GM12865 (cell line): ENCODE results near the gene RBM42.
"Not testable (repeated sequence)": the region's sequence is repeated elsewhere in the genome, so short reads cannot be mapped to it uniquely, and the experiment has no call there.

Source experiments
- DNase-seq: peaks from one replicate; pipeline ENCODE4 v3.0.0; 2010; ENCODE audit warnings: low read depth
- H3K4me3 ChIP-seq: 2 replicates; pipeline ENCODE4 v1.5.1; 2011; ENCODE audit warnings: mild to moderate bottlenecking, low read depth, low read length, control low read depth
- TF ChIP-seq, protein P1 (sequence below): IDR thresholded peaks from 2 replicates; pipeline ENCODE4 v1.5.1; 2011; ENCODE audit warnings: low read length, control low read depth, low read depth, inconsistent platforms; ENCODE audit not compliant: insufficient read depth; ENCODE audit errors: missing control alignments

RBM42 gene

DNA sequence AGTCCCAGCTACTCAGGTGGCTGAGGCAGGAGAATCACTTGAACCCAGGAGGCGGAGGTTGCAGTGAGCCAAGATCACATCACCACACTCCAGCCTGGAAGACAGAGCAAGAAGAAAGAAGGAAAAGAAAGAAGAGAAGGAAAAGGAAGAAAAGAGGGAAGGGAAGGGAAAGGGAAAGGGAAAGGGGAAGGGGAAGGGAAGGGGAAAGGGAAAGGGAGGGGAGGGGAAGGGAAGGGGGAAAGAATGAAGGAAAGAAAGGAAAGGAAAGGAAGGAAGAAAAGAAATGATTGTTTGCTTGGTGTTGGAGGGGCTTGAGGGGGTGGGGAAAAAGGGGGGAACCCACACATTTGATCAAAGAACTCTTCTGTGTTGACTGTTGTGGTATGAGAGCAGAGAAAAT lies 32.9 kb upstream of the RBM42 start:
- TF ChIP-seq, protein P1, sequence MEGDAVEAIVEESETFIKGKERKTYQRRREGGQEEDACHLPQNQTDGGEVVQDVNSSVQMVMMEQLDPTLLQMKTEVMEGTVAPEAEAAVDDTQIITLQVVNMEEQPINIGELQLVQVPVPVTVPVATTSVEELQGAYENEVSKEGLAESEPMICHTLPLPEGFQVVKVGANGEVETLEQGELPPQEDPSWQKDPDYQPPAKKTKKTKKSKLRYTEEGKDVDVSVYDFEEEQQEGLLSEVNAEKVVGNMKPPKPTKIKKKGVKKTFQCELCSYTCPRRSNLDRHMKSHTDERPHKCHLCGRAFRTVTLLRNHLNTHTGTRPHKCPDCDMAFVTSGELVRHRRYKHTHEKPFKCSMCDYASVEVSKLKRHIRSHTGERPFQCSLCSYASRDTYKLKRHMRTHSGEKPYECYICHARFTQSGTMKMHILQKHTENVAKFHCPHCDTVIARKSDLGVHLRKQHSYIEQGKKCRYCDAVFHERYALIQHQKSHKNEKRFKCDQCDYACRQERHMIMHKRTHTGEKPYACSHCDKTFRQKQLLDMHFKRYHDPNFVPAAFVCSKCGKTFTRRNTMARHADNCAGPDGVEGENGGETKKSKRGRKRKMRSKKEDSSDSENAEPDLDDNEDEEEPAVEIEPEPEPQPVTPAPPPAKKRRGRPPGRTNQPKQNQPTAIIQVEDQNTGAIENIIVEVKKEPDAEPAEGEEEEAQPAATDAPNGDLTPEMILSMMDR, result no peak
- DNase-seq, result no peak
- H3K4me3 ChIP-seq, result no peak overlapping the region

DNA sequence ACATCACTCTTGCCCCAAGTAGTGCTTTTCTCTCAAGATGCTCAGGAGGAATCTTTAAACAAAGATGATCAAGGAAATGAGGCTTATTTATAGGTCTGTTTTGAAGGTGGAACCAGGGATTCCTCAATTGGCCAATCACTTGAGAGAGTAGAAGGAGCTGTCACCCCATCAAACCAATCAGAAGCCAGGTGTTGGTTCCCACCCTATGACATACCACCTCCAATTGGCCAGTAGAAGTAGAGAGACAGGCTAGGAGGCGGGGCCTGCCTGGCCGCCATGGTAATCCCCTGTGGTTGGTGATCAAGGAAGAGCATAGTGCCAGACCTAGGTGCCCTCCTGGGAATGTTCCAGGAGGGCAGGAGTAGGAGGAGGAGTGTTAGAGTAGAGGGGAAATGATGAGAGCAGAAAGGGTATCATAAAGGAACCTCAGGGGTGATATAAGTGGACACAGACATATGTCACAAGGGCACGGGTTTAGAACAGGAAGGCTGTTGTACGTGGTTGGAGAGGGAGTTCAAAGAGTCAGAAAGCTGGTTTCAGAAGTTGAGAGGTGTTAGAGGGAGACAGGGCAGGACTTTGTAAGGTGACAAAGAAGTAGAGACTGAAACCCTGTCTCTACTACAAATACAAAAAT lies 32.4 kb upstream of the RBM42 start:
- TF ChIP-seq, protein P1, result no peak
- peak; percentile 87 for DNase-seq
- H3K4me3 ChIP-seq, result no peak overlapping the region

DNA sequence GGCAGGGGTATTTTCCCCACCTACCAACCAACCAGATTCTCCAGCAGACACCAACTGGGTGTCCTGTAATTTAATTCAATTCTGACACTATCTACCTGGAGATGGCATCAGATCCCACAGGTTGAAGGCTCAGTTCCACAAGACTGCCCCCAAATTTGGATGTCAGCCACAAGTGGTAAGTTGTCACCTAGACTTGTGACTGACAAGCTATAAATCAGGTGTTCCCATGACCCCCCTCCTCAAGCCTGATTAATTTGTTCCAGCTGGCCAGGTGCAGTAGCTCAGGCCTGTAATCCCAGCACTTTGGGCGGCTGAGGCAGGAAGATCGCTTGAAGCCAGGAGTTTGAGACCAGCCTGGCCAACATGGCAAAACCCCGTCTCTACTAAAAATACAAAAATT lies 26.9 kb upstream of the RBM42 start:
- no peak for DNase-seq
- TF ChIP-seq, protein P1, result no peak
- no peak overlapping the region for H3K4me3 ChIP-seq

DNA sequence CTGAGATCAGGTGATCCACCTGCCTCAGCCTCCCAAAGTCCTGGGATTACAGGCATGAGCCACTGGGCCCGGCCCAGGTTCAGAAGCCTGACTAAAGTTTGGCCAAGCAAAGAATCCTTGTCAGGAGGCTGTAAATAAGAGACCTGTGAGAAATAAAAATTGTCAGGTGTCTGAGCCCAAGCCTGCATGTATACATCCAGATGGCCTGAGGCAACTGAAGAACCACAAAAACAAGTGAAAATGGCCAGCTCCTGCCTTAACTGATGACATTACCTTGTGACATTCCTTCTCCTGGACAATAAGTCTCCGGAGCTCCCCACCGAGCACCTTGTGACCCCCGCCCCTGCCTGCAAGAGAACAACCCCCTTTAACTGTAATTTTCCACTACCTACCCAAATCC lies 24.4 kb upstream of the RBM42 start:
- not testable (repeated sequence) for H3K4me3 ChIP-seq, DNase-seq

DNA sequence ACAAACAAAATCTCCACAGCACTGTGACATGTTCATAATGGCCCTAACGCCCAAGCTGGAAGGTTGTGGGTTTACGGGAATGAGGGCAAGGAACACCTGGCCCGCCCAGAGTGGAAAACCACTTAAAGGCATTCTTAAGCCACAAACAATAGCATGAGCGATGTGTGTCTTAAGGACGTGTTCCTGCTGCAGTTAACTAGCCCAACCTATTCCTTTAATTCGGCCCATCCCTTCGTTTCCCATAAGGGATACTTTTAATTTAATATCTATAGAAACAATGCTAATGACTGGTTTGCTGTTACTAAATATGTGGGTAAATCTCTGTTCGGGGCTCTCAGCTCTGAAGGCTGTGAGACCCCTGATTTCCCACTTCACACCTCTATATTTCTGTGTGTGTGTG lies 21.7 kb upstream of the RBM42 start:
- not testable (repeated sequence) for DNase-seq, H3K4me3 ChIP-seq

DNA sequence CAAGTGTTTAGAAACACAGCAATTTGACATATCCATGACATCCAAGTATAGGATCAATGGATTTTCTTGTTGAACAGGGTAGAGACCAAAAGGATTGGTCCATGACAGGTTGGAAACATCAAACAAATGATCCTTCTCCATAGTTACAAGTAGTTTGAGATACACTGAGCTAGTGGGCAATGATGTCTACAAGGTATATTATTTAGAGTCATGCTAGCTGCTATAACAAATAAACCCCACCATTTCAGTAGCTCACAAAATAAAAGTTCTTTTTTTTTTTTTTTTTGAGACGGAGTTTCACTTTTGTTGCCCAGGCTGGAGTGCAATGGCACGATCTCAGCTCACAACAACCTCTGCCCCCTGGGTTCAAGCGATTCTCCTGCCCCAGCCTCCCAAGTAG lies 21.2 kb upstream of the RBM42 start:
- DNase-seq, result no peak
- no peak overlapping the region for H3K4me3 ChIP-seq
- TF ChIP-seq, protein P1, result no peak

DNA sequence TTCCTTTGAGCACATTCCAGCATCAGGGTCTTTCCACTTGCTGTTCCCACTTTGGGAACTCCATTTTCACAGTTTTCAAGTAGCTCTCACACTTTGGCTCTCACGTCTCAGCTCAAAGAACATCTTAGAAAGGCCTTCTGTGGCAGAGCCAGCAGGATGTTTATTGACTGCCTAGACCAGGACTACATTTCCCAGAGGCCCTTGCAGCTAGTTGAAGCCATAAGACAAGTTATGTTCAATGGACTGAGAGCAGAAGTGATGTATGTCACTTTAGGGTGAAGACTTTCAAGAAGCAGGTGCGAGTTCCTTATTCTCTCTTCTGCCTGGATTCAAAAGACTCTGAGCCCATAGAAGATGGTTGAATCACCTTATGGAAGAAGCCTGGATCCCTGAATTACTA lies 20.6 kb upstream of the RBM42 start:
- H3K4me3 ChIP-seq, result no peak overlapping the region
- TF ChIP-seq, protein P1, result no peak
- DNase-seq, result peak; percentile 66

DNA sequence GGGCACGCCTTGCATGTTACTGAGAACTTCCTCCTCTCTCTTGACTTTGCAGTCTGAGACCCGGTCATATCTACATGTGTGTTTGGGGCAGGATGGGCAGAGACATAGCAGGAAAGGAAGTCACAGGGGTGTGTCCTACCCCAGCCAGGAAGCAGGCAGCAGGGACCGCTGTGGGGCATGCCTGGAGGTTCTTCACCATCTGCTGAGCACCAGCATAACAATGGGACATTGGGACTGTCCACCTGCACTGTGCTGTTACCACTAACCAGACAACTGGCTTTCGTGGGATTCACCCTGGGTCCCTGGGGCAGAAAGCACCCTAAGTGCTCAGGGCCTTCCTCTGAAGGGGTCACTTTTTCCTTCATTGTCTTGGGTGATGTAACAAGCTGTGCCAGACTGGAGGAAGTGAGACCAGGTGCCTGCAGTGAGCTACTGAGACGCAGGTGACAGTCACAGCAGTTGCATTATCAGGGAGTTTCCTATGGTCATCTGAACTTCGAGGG lies 18.9 kb upstream of the RBM42 start:
- 0 out of 2 replicates have a peak overlapping the region, but pooled peaks have one; percentile 6 for H3K4me3 ChIP-seq
- TF ChIP-seq, protein P1, result no peak
- peak; percentile 83 for DNase-seq
